GM13977 (cell line): ENCODE measurements around the gene MESP1.
"Not testable (repeated sequence)": the region's sequence is repeated elsewhere in the genome, so short reads cannot be mapped to it uniquely, and the experiment has no call there.

Experiments
- DNase-seq: peaks from one replicate; pipeline ENCODE4 v3.0.0; 2012; ENCODE audit warnings: low spot score
- CTCF ChIP-seq: IDR thresholded peaks from 2 replicates; pipeline ENCODE4 v1.5.1; 2012; ENCODE audit warnings: mild to moderate bottlenecking, control low read depth; ENCODE audit not compliant: insufficient read depth; ENCODE audit errors: extremely low read depth, missing control alignments
- in situ Hi-C: fragments of 300-500 bp; cut with MboI; formaldehyde crosslinking; loops from one replicate; pipeline ENCODE4 v1.12.0; 2022; ENCODE audit warnings: low sequenced_read_pairs, low pct_unique_long_range_greater_than_20kb, mixed read lengths, inconsistent platforms; ENCODE audit not compliant: unreplicated experiment

The MESP1 gene

GRCh38 chr15:89785064-89785773, 34.2 kb upstream of the MESP1 start:
- no peak for DNase-seq
- in situ Hi-C loops, result no loop called here
- TF ChIP-seq CTCF, result no peak

GRCh38 chr15:89784686-89784960, 33.6 kb upstream of the MESP1 start:
- in situ Hi-C loops, result no loop called here

GRCh38 chr15:89783861-89784685, 33.0 kb upstream of the MESP1 start:
- in situ Hi-C loops, result no loop called here
- no peak for TF ChIP-seq CTCF
- DNase-seq, result no peak

More at GRCh38 chr15:89784686-89784960, 33.6 kb upstream of the MESP1 start:
- no peak for DNase-seq
- TF ChIP-seq CTCF, result no peak

- DNase-seq, result no peak
- in situ Hi-C loops, result no loop called here
- no peak for TF ChIP-seq CTCF
Measured at GRCh38 chr15:89783111-89783860, 32.2 kb upstream of the MESP1 start.

- in situ Hi-C loops, DNase-seq: not testable (repeated sequence)
Measured at GRCh38 chr15:89782619-89782950, 31.5 kb upstream of the MESP1 start.

- no peak for DNase-seq
- in situ Hi-C loops, result no loop called here
- no peak for TF ChIP-seq CTCF
Measured at GRCh38 chr15:89781891-89782618, 31.0 kb upstream of the MESP1 start.

GRCh38 chr15:89781055-89781454, 30.0 kb upstream of the MESP1 start:
- no peak for TF ChIP-seq CTCF
- no peak for DNase-seq
- in situ Hi-C loops, result no loop called here
